ENCODE measurements around the gene TMPRSS4. TPM values are rescaled to one million over a fixed set of nuclear protein-coding genes. Genes with fewer than 3 reads are reported as not detected.

TMPRSS4 gene
- total RNA-seq, 1 experiment from 2014 or later = not detected

GRCh38 chr11:118111019-118111743, 34.3 kb downstream of the TMPRSS4 start:
- Histone ChIP-seq H2BK20ac (ENCODE audit: low read depth, low read length, poor library complexity, severe bottlenecking) (no peak overlapping the region), H2AK5ac (ENCODE audit: insufficient read length, low read length) (no peak overlapping the region), H4K91ac (ENCODE audit: insufficient read length, low read depth, low read length) (no peak overlapping the region), H4K8ac (replicated peaks; ENCODE audit: insufficient read length, low read depth, low read length) (no peak overlapping the region), H3K79me2 (ENCODE audit: insufficient read depth, low read length) (no peaks in the 10 kb centered on the region), H2BK12ac (ENCODE audit: insufficient read length, low read depth, low read length) (no peak overlapping the region), H3K23me2 (ENCODE audit: insufficient read length, low read depth, low read length, poor library complexity, severe bottlenecking) (no peaks in the 10 kb centered on the region), H3T11ph (ENCODE audit: low read length) (no peak overlapping the region), H3K4me1 (ENCODE audit: insufficient read depth, low read length) (0 out of 2 replicates have a peak, but pooled peaks cover 3% of the 10 kb centered on the region), H2BK120ac (ENCODE audit: low read depth, low read length, poor library complexity, severe bottlenecking) (no peak overlapping the region), H3K27ac (ENCODE audit: insufficient read length, low read depth, low read length) (no peak overlapping the region), H3K4me2 (ENCODE audit: insufficient read depth, insufficient read length, low read length) (no peak overlapping the region), H3K9ac (ENCODE audit: extremely low read depth, insufficient read length, low read length) (no peak overlapping the region), H3K4ac (ENCODE audit: low read depth, low read length) (no peak overlapping the region), H3K9me3 (ENCODE audit: control insufficient read depth, low read depth, low read length) (no peaks in the 10 kb centered on the region), H2AFZ (ENCODE audit: low read length) (no peak overlapping the region), H2BK15ac (ENCODE audit: low read depth, low read length) (no peak overlapping the region), H3K14ac (ENCODE audit: insufficient read depth, low read length) (no peak overlapping the region), H3K27me3 (ENCODE audit: insufficient read depth, low read length) (no peaks in the 10 kb centered on the region), H3K23ac (ENCODE audit: insufficient read length, low read depth, low read length) (no peak overlapping the region), H3K56ac (ENCODE audit: insufficient read length, low read depth, low read length) (no peak overlapping the region), H4K5ac (ENCODE audit: insufficient read length, low read depth, low read length) (no peak overlapping the region), H3K18ac (ENCODE audit: insufficient read length, low read depth, low read length) (no peak overlapping the region), H3K79me1 (ENCODE audit: insufficient read depth, low read depth, low read length, poor library complexity, severe bottlenecking) (no peaks in the 10 kb centered on the region), H2BK5ac (ENCODE audit: insufficient read length, low read length) (no peak overlapping the region), H4K20me1 (ENCODE audit: control insufficient read depth, insufficient read depth, insufficient read length) (no peaks in the 10 kb centered on the region)
- H3K4me1 Mint-ChIP-seq = peaks cover 9 to 20% of the 10 kb centered on the region in 2 experiments
- no peak for TF ChIP-seq CTCF (conservative IDR thresholded peaks at IDR 0.05)
- H3K4me3 Mint-ChIP-seq = no peak overlapping the region
- DNase-seq = no peak
- H3K9me3 Mint-ChIP-seq = no peaks in the 10 kb centered on the region
- no CpG with 5 or more reads among the region's 8 CpGs for WGBS (ENCODE audit: extremely low coverage, insufficient read length, low lambda C conversion rate)
- peak overlapping the region in 1 of 3 experiments; percentile 71; a peak in 1 of 7 replicates for H3K27ac Mint-ChIP-seq
- peaks cover 7% of the 10 kb centered on the region for H3K27me3 Mint-ChIP-seq (ENCODE audit: low read depth)
- H3K36me3 Mint-ChIP-seq (ENCODE audit: insufficient read depth in 1 of 3, low read depth in 3 of 3) = no peaks in the 10 kb centered on the region; a peak in 1 of 7 replicates
